Ectodermal cell (in vitro differentiated cells): Measurements from ENCODE around the gene ARMC9.

ENCODE experiments used
- H3K27ac ChIP-seq: 2 replicates; pipeline ENCODE4 v1.7.0; 2013; ENCODE audit warnings: mild to moderate bottlenecking, low read depth, low read length; ENCODE audit not compliant: insufficient read depth, poor library complexity, severe bottlenecking
- H3K27me3 ChIP-seq: 2 replicates; pipeline ENCODE4 v1.7.0; 2013; ENCODE audit warnings: mild to moderate bottlenecking, low read length; ENCODE audit not compliant: insufficient read depth, control insufficient read depth, poor library complexity, severe bottlenecking
- H3K36me3 ChIP-seq: one replicate; pipeline ENCODE4 v1.7.0; 2013; ENCODE audit warnings: low read length; ENCODE audit not compliant: control insufficient read depth, insufficient read depth
- H3K4me1 ChIP-seq: one replicate; pipeline ENCODE4 v1.7.0; 2013; ENCODE audit warnings: low read length; ENCODE audit not compliant: control insufficient read depth, insufficient read depth
- H3K4me3 ChIP-seq: 2 replicates; pipeline ENCODE4 v1.7.0; 2013; ENCODE audit warnings: low read depth, low read length, control low read depth; ENCODE audit not compliant: insufficient read depth
- H3K9me3 ChIP-seq: 2 replicates; pipeline ENCODE4 v1.7.0; 2013; ENCODE audit warnings: mild to moderate bottlenecking, low read length, moderate library complexity; ENCODE audit not compliant: control insufficient read depth
- WGBS, 2 experiments: methylation state at CpG; one replicate each; pipeline ENCODE4 v1.1.7; 2013; ENCODE audit warnings: missing lambda C conversion rate in 2 of 2; 5-methylcytosine and 5-hydroxymethylcytosine counted together

ARMC9 gene

DNA sequence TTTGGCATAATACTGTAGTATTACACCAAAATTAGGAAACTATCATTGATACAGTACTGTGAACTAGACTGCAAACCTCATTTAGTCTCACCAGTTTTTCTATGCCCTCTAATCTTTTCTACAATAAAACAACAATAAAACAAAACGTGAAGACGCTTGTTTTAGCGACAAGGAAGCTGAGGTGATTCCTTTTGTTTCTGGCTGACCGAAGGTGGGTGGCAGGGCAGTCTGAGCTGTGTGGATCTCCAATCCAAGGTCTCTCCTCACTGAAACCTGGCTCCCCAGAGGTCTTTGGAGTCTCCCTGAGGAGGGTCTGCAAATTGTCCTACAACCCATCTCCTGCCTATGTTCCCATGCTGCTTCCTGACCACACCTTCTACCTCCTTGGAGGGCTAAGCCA, 59.3 kb downstream of the ARMC9 start:
- Histone ChIP-seq H3K4me3 (no peak overlapping the region), H3K27ac (no peak overlapping the region), H3K36me3 (peaks cover 12% of the 10 kb centered on the region), H3K9me3 (no peaks in the 10 kb centered on the region), H3K27me3 (no peaks in the 10 kb centered on the region), H3K4me1 (no peaks in the 10 kb centered on the region)
- 93 to 96% methylated on average over 4 of the region's 4 CpGs for WGBS, 2 experiments

DNA sequence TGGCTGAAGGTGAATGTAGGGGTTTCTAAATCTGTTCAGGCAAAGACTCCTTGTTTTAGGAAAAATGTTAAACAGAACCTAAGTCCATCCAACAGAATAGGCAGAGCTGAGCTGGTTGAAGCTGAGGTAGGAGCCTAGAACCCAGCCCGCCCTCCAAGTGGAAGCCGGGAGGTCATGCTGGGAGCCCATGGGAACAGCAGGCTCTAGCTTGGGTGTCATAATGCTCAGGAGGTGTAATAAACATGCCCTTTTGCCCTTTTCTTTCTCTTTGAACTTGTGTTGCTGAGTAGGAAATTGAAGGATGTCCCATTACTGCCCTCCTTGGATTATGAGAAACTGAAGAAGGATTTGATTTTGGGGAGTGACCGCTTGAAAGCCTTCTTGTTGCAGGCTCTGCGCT, 60.3 kb downstream of the ARMC9 start:
- Histone ChIP-seq H3K9me3 (no peaks in the 10 kb centered on the region), H3K4me3 (no peak overlapping the region), H3K27me3 (no peaks in the 10 kb centered on the region), H3K4me1 (no peaks in the 10 kb centered on the region), H3K27ac (no peak overlapping the region), H3K36me3 (peaks cover 18% of the 10 kb centered on the region)
- WGBS, 2 experiments = 94 to 100% methylated on average over 4 of the region's 4 CpGs

DNA sequence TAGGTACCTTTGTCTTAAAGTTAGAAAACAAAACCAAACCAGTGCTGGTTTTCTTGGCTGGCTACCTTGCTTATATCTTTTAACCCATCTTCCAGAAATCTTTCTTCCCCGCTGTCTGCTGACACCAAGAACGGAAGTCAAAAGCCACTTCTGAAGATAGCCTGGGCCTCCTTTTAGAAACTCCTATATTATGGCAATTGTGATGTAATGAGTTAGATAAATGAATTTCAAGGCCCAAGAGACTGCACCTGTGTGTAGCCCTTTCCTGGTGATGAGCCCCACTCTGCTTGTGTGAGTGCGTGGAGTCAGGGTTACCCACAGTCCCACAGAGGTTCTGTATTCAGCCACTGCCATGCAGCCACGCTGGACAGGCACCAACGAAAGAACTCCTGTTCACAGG, 60.7 kb downstream of the ARMC9 start:
- 92 to 96% methylated on average over 5 of the region's 5 CpGs for WGBS, 2 experiments

DNA sequence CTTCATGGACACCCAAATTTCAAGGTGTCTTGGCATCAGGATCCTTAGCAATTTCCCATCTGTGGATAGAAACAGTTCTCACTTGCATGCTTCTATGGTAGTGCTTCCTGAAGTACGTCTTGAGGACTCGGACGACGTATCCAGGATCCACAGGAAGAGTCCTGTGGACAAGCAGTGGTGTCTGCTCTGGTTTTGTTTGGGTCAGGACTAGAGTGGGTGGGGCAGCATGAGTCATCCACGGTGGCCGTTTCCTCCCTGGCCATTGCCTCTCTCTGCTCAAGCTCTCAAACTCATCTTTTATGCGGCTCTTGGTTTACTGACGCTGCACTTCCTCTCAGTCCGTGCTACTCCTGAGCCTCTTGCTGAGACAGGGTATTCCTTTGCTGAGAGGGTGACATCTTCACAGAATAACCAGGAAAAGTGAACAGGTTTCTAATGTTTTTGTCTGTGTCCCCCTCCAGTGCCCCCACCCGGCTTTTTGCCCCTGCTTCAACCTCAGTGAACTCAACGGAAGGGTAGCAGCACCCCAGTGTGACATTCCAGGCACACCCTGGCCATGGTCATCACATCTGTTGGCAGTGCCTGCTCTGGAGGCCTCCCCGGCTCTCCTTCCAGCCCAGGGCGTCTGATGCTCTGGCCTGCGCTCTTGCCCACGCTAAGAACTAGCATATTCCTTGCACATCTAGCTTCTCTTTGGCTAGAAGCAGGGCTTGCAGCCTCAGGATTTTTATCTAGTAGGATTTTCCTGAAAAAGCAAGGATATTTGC, 62.2 kb downstream of the ARMC9 start:
- H3K27ac ChIP-seq = no peak overlapping the region
- H3K4me3 ChIP-seq = no peak overlapping the region
- peaks cover 18% of the 10 kb centered on the region for H3K36me3 ChIP-seq
- no peaks in the 10 kb centered on the region for H3K9me3 ChIP-seq
- no peaks in the 10 kb centered on the region for H3K27me3 ChIP-seq
- WGBS, 2 experiments = 86 to 92% methylated on average over 15 of the region's 15 CpGs
- no peaks in the 10 kb centered on the region for H3K4me1 ChIP-seq

More for the DNA sequence above, 60.7 kb downstream of the ARMC9 start:
- no peaks in the 10 kb centered on the region for H3K27me3 ChIP-seq
- H3K9me3 ChIP-seq = no peaks in the 10 kb centered on the region
- peaks cover 18% of the 10 kb centered on the region for H3K36me3 ChIP-seq
- no peaks in the 10 kb centered on the region for H3K4me1 ChIP-seq
- no peak overlapping the region for H3K27ac ChIP-seq
- H3K4me3 ChIP-seq = no peak overlapping the region

DNA sequence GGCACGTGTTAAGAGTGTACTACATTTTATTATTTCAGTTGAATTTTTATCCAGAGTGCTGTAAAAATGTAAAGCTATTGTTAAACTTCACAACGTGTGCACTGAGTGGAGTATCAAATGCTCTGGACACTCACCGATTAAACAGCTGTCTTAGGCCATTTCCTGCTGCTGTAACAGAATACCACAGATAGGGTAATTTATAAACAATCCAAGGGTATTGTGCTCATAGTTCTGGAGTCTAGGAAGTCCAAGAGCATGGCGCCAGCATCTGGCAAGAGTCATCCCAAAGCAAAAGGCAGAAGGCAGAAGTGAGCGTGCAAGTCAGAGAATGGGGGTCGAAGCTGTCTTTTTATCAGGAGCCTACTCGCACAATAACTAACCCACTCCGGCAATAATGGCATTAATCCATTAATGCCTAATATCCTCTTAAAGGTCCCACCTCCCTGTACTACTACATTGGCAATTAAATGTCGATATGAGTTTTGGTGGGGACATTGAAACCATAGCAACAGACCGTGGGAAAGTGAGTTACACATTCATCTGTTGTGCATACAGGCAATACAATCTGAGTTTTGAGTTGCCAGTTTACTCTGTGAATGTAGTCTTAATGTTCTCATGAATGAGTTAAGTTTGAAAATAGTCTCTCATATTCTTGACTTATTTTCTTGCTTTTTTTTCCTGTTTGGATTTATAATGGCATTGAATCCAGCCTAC, 64.8 kb downstream of the ARMC9 start:
- no peaks in the 10 kb centered on the region for H3K9me3 ChIP-seq
- peaks cover 13% of the 10 kb centered on the region for H3K36me3 ChIP-seq
- H3K4me1 ChIP-seq = no peaks in the 10 kb centered on the region
- no peaks in the 10 kb centered on the region for H3K27me3 ChIP-seq
- H3K4me3 ChIP-seq = no peak overlapping the region
- WGBS, 2 experiments = 95 to 97% methylated on average over 9 to 10 of the region's 10 CpGs
- no peak overlapping the region for H3K27ac ChIP-seq

DNA sequence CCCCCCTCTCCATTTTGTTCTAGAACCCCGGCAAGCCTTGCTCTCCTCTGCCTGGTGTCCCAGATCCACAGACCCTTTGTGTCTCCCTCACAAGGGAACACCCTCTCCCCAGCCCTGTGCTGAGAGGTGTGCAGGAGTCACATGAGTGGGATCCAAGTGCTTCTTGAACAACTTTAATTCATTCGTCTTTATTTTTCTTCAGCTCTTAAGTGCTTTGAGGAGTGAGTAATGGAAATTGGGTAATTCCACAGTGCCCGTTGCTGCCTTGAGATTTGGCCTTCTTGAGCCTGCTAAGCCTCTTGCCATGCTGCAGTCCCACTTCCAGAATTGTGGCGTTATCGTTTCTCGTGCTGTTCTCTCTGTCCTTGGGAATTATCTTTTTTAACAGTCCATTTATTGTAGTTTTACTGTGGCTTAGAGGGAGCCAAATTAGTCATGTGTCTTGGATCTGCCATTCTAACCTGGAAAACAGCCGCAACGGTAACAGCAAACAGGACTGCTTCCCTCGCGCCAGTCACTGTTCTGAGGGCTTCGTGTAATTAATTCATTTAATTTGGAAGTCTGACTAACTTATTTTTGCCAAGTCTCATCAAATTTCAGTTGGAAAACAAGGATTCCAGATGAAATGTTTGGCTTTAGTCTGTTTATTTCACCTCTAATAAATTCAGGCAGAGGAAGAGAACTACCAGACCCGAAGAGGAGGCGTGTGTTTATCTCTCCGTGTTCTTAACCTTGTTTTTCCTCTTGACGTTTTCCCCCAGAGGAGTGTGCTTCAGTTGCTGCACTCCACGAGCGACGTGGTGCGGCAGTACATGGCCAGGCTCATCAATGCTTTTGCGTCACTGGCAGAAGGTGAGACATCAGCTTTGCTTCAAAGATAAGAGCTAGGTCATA, 72.0 kb downstream of the ARMC9 start:
- H3K27ac ChIP-seq = no peak overlapping the region
- H3K4me3 ChIP-seq = no peak overlapping the region
- H3K27me3 ChIP-seq = no peaks in the 10 kb centered on the region
- WGBS, 2 experiments = 95 to 97% methylated on average over 20 of the region's 20 CpGs
- no peaks in the 10 kb centered on the region for H3K4me1 ChIP-seq
- H3K36me3 ChIP-seq = peaks cover 16% of the 10 kb centered on the region
- no peaks in the 10 kb centered on the region for H3K9me3 ChIP-seq

DNA sequence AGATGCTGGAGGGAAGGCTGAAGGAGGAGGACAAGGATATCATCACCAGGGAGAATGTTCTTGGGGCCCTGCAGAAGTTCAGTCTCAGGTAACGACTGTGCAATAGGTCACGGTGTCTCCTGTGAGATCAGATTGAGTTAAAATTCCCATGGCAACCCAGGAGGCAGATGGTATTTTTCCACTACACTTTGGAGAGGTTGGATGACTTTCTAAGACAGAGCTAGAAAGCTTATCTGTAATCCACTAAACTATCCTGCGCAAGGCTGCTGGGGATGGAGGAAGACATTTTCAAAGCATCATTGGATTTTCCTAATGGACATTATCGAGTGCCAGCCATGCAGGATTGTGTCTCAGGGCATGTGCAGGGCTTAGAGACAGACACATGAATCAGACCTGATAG, 74.6 kb downstream of the ARMC9 start:
- H3K27ac ChIP-seq = no peak overlapping the region
- no peaks in the 10 kb centered on the region for H3K4me1 ChIP-seq
- H3K9me3 ChIP-seq = no peaks in the 10 kb centered on the region
- no peaks in the 10 kb centered on the region for H3K27me3 ChIP-seq
- peaks cover 26% of the 10 kb centered on the region for H3K36me3 ChIP-seq
- WGBS, 2 experiments = 93 to 99% methylated on average over 4 of the region's 4 CpGs
- H3K4me3 ChIP-seq = no peak overlapping the region

DNA sequence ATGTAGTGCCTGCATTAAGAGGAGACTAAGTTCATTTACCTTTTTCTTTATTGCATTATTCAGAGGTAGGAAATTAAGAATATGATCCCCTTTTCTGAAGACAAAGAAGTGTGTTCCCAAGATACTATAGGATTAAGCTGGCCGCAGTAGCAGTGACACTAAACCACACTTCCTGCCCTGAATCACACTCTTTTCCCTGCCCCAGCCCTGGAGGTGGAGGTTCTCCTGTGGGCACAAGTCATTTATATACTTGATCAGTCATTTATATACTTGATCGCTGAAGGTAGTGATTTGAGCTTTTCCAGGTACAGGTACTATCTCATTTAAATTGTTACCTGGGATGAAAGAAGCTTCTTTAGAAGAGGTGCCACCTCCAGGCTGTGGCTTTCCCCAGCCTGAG, 78.6 kb downstream of the ARMC9 start:
- Histone ChIP-seq H3K4me1 (no peaks in the 10 kb centered on the region), H3K9me3 (no peaks in the 10 kb centered on the region), H3K27me3 (no peaks in the 10 kb centered on the region), H3K27ac (no peak overlapping the region), H3K36me3 (peaks cover 26% of the 10 kb centered on the region), H3K4me3 (no peak overlapping the region)
- 97 to 100% methylated on average over 2 of the region's 2 CpGs for WGBS, 2 experiments

DNA sequence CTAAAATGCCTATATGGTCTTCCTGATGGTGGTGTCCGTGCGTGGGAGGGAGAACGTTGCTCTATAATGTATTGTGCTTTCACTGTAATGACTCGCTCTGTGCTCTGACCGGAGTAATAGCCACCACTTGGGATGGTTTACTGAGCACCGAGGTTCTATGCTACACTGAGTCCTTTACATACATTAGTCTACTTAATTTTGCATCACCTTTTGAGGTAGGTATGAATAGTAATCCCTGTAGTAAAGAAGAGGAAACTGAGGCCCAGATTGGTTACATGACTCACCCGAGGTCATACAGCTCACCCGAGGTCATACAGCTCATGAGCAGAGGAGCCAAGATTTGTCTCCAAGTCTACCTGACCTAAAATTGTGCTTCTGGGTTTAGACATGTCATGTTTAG, 79.5 kb downstream of the ARMC9 start:
- WGBS, 2 experiments = 96% methylated on average over 8 of the region's 8 CpGs
- no peaks in the 10 kb centered on the region for H3K9me3 ChIP-seq
- H3K4me3 ChIP-seq = no peak overlapping the region
- H3K36me3 ChIP-seq = peaks cover 24% of the 10 kb centered on the region
- no peaks in the 10 kb centered on the region for H3K27me3 ChIP-seq
- no peaks in the 10 kb centered on the region for H3K4me1 ChIP-seq
- no peak overlapping the region for H3K27ac ChIP-seq

DNA sequence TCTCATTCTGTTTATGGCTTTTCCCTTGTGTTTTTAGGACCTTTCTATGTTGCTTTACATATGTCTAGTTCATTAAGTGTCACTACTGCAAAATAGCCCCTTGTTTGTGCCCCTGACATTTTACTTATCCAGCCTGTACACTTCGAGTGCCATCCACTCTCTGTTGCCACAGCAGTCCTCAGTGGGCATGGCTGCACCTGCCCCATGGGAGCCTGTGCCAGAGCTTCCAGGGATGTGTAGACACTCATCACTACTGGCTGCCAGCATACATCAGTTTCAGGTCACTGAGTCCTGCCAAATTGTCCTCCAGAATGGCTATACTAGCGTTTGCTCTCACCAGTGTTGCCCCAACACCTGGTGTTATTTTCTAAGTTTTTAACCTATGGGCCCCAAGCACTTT, 80.4 kb downstream of the ARMC9 start:
- Histone ChIP-seq H3K27me3 (no peaks in the 10 kb centered on the region), H3K4me1 (no peaks in the 10 kb centered on the region), H3K9me3 (no peaks in the 10 kb centered on the region), H3K36me3 (peaks cover 18% of the 10 kb centered on the region), H3K27ac (no peak overlapping the region), H3K4me3 (no peak overlapping the region)
- WGBS, 2 experiments = 95 to 97% methylated on average over 2 of the region's 2 CpGs
